ENCODE results near the gene TCEA2. TPM values are rescaled to one million over a fixed set of nuclear protein-coding genes. Genes with fewer than 3 reads are reported as not detected.

The TCEA2 gene
- polyA plus RNA-seq, 1 experiment = 34.2 TPM

DNA sequence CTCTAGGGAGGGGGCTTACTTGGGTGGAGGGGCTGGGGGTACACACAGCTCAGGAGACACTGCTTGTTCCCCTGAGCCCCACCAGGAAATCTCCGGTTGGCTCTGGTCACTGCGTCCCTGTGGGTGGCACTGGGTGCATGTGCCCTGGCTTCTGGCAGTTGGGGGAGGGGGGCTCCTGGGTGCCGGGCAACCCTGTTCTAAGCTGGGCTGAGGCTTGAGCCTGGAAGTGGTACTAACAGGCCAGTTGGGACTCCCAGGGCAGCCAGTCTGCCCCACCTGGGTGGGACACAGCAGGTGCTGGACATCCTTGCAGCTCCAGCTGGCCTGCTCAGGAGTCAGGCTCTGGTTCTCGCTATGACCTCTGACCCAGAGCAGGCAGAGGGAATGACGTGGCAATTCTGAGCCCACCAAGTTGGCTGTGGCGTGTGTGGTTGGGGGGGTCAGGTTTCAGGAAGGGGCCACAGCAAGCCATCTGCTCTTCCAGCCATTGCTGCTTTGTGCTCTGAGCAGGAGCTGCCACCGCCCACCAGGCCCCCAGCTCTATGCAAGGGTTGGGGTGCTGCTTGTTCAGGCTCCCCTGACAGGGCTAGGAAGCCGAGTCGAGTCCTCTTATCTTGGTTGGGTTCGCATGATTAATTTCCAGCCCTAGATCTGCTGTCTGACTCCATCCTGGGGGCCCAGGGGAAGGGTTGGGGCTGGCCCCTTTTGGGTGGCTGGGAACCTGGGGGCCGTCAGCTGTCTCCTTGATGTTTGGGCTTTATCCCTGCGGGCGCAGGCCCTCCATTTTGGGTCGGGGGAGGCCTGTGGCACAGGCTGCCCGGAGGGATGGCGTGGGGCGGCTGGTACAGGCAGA is 26.4 kb upstream of the TCEA2 start:
- peaks cover 9% of the 10 kb centered on the region for H3K36me3 ChIP-seq (ENCODE audit: control insufficient read depth, insufficient read depth, low read length)
- ChIA-PET POLR2A (no interaction called here), CTCF (interaction anchor here (0.7 to 4.7 kb wide), 4 partner anchors 21 to 295 kb away, joined by 4 to 35 read pairs (median 5); no protein-coding TSS in a partner anchor)
- DNase-seq (ENCODE audit: low read depth) = no peak
- TF ChIP-seq, protein P1, sequence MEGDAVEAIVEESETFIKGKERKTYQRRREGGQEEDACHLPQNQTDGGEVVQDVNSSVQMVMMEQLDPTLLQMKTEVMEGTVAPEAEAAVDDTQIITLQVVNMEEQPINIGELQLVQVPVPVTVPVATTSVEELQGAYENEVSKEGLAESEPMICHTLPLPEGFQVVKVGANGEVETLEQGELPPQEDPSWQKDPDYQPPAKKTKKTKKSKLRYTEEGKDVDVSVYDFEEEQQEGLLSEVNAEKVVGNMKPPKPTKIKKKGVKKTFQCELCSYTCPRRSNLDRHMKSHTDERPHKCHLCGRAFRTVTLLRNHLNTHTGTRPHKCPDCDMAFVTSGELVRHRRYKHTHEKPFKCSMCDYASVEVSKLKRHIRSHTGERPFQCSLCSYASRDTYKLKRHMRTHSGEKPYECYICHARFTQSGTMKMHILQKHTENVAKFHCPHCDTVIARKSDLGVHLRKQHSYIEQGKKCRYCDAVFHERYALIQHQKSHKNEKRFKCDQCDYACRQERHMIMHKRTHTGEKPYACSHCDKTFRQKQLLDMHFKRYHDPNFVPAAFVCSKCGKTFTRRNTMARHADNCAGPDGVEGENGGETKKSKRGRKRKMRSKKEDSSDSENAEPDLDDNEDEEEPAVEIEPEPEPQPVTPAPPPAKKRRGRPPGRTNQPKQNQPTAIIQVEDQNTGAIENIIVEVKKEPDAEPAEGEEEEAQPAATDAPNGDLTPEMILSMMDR (IDR thresholded peaks at IDR 0.05; ENCODE audit: insufficient read depth, low read depth, low read length) = no peak
- H3K27me3 ChIP-seq (ENCODE audit: control insufficient read depth, insufficient read depth, low read length) = peaks cover 15% of the 10 kb centered on the region
- H3K4me3 ChIP-seq (ENCODE audit: low read depth, low read length) = no peak overlapping the region

DNA sequence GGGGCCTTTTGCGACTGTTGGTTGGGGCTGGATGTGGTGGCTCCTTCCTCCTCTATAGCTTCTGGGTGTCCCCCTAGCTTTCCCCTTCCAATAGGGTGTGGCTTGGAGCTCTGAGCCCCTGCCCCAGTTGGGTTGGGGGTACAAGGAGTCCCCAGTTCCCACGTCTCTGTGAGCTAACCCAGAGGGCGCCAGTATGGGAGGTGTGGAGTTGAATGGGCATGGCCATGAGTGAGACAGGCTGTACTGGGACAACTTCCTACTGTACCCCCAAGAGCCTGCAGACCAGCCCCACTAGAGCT is 25.9 kb upstream of the TCEA2 start:
- ChIA-PET CTCF (interaction anchor here (0.7 to 4.7 kb wide), 4 partner anchors 10 to 296 kb away, joined by 4 to 35 read pairs (median 8); no protein-coding TSS in a partner anchor), POLR2A (no interaction called here)
- Histone ChIP-seq H3K36me3 (ENCODE audit: control insufficient read depth, insufficient read depth, low read length) (peaks cover 3% of the 10 kb centered on the region), H3K4me3 (ENCODE audit: low read depth, low read length) (no peak overlapping the region), H3K27me3 (ENCODE audit: control insufficient read depth, insufficient read depth, low read length) (peaks cover 19% of the 10 kb centered on the region)
- no peak for DNase-seq (ENCODE audit: low read depth)
- TF ChIP-seq, protein P1 (IDR thresholded peaks at IDR 0.05; ENCODE audit: insufficient read depth, low read depth, low read length) = no peak

DNA sequence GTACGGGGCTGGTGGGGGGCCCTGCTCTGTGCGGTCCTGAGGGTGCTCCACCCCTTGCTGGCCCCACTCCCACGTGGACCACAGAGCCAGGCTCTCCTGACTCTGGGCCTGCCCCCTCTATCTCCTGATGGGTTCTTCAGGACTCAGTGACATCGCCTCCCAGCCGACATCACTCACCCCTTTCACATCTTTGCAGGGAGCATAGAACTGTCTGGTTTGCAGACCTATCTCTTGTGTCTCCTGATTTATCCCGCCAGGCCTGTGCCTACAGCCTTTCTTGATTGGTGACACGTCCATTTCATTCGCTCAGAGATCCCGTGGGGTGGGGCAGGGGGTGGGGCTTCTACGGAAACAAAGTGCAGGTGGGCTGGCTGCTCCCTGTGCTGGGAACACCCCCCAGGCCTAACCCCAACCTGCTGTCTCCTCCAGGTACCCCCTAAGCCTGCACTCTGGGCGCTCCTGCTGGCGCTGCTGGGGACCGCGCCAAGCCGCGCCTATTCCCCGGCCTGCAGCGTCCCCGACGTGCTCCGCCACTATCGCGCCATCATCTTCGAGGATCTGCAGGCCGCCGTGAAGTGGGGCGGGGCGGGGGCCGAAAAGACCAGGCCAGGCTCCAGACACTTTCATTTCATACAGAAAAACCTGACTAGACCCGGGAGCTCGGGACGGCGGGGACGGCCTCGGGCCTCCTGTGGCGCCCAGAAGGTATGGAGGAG is 25.3 kb upstream of the TCEA2 start:
- no peak for DNase-seq (ENCODE audit: low read depth)
- peaks cover 1% of the 10 kb centered on the region for H3K36me3 ChIP-seq (ENCODE audit: control insufficient read depth, insufficient read depth, low read length)
- H3K27me3 ChIP-seq (ENCODE audit: control insufficient read depth, insufficient read depth, low read length) = peaks cover 21% of the 10 kb centered on the region
- POLR2A ChIA-PET = no interaction called here
- TF ChIP-seq, protein P1 (IDR thresholded peaks at IDR 0.05; ENCODE audit: insufficient read depth, low read depth, low read length) = no peak
- no peak overlapping the region for H3K4me3 ChIP-seq (ENCODE audit: low read depth, low read length)
- CTCF ChIA-PET = interaction anchor here (0.7 to 5.0 kb wide), 12 partner anchors 10 to 297 kb away, joined by 3 to 76 read pairs (median 6); partner anchors contain the start of genes PRPF6, RGS19 and SAMD10

DNA sequence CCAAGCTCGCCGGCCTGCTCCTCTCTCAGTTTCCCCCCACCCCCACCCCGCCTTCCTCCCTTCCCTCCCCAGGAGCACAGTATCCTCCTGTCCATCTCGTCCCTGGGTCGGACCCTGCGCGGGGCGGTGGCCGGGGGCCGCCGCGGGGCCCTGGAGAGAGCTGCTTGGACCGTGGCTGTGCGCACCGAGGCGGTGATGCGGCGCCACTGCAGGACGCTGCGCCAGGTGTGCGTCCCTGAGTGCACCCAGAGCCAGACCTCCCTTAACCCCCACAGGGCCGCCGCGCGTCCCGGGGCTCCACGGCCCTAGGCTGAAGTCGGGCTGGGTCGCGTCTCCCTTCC is 24.8 kb upstream of the TCEA2 start:
- ChIA-PET POLR2A (no interaction called here), CTCF (interaction anchor here (0.5 to 5.0 kb wide), 17 partner anchors 8 to 297 kb away, joined by 3 to 76 read pairs (median 6); partner anchors contain the start of genes PRPF6, RGS19, SAMD10 and TCEA2)
- TF ChIP-seq, protein P1 (IDR thresholded peaks at IDR 0.05; ENCODE audit: insufficient read depth, low read depth, low read length) = no peak
- Histone ChIP-seq H3K36me3 (ENCODE audit: control insufficient read depth, insufficient read depth, low read length) (peaks cover 1% of the 10 kb centered on the region), H3K27me3 (ENCODE audit: control insufficient read depth, insufficient read depth, low read length) (peaks cover 21% of the 10 kb centered on the region), H3K4me3 (ENCODE audit: low read depth, low read length) (no peak overlapping the region)
- DNase-seq (ENCODE audit: low read depth) = no peak

Data from BJ (cell line).